GM19351 (cell line): ENCODE data around the gene NTRK1.

ENCODE experiments used
- ATAC-seq: cut with Tn5 transposase; IDR thresholded peaks from one replicate; pipeline ENCODE4 v1.9.1; 2021; ENCODE audit warnings: mild to moderate bottlenecking, moderate library complexity; ENCODE audit not compliant: unreplicated experiment

NTRK1 gene

DNA sequence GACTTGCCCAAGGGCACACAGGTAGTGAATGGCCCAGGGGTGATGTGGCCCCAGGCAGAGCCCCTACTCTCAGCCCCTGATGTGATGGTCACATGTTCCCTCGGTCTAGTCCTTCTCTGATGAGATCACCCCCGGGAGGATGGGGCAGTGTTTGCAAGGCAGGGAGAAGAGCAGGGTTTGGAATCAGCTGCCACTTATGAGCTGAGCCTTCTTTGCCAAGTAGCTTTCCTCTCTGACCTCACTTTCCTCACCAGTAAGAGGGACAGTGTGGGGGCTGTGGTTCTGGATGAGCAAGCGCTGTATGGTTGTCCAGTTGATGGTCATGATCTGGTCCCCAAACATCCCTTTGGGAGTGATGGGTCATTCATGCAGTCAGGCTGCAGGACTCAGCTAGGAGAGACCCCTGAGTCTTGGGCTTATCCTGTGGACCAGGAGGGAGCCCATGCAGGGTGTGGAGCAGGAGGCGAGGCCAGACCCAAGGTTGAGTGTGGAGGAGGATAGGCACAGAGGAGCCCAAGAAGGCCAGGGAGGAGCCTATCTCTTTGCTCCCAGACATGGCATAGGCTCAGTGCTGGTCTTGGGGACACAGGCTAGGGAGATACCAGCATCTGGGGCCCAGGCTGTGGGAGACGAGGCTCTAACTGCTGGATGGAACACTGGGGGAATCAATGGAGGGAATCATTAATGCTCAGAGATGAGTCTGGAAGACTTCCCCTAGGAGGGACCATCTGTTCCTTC is 16.9 kb downstream of the NTRK1 start:
- ATAC-seq: no peak

GRCh38 chr1:156879876-156880275 is 19.2 kb downstream of the NTRK1 start:
- no peak for ATAC-seq

DNA sequence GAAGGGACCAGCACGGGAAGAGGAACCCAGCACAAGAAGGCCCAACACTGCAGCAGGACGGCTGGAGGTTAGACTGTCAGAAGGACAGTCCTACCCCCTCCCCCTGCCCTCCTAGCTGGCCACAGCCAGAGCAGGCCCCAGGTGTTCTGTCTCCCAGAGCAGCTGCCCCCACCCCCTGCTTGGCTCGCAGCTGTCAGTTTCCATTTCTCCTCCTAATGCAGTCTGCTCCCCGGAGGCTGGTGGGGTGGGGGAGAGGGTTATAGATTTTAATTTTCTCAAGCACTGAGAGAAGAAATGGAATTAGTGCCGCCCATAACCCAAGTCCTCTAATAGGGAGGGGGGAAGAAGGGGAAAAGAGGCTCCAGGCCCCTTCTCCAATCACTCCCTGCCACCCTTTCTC is 19.8 kb downstream of the NTRK1 start:
- no peak for ATAC-seq

DNA sequence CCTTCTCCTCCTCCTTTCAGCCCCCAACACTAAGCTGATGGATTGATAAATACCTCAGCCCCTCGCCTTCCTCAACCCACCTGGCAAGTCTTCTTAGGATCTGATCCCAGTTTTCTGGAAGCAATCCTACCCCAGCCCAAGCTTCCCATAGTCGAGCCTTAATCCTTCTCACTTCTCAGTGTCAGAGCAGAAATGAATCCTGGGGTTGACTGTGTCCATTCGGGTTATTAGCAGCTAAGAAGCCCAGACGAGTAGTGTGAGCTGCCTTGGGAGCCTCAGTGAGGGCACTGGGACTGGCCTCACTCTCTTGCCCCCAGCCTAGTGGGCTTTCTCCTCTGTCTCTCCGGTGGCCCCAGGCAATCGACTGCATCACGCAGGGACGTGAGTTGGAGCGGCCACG is 20.4 kb downstream of the NTRK1 start:
- no peak for ATAC-seq

DNA sequence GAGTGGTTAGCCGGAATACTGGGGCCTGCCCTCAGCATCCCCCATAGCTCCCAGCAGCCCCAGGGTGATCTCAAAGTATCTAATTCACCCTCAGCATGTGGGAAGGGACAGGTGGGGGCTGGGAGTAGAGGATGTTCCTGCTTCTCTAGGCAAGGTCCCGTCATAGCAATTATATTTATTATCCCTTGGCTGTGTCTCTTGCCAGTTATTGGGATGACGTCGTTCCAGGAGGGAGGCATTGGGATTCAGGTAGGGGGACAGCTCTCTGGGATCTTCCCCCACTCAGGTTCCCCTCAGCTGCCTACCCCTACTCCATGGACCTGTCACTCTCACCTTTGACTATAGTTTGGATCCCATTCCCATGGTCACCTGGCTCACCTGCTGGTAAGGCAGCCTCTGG is 21.0 kb downstream of the NTRK1 start:
- no peak for ATAC-seq

DNA sequence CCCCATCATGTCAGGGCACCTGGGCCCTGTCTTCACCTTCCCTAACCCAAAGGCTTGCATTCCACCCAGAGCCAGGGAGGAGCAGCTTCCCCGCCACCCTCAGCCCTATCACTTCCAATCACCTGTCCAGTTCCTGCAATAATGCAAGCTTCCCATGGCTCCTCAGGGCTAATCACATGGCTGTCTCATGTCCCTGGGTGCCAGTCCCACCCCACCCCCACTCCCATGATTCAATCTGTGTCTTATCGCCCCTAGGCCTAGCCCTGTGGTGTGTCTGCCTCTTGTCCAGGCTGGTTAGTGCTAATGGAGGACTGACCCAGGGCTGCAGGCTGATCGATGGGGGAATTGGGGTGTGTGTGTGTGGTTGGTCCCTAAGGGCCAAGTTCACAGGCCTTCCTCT is 21.9 kb downstream of the NTRK1 start:
- ATAC-seq: no peak

DNA sequence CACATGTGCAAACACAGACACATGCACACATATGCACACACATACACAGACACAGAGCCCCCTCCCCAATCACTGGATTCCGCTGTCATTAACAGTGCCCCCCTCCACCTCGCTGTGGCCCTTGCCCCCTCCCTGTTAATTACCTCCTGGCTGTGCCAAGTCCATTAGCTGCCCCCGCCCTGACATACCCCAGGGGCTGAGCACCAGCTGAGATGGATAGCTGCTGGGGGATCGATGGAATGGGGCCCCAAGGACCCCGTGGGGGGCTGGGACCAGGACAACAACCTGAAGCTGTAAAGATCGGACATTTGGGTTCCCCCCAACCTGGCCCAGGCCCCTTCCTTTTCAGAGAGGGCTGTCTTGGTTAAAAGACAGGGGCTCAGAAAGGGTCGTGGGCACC is 23.3 kb downstream of the NTRK1 start:
- no peak for ATAC-seq

GRCh38 chr1:156884560-156885184 is 24.0 kb downstream of the NTRK1 start:
- ATAC-seq: no peak

GRCh38 chr1:156885314-156885713 is 24.6 kb downstream of the NTRK1 start:
- ATAC-seq: no peak

GRCh38 chr1:156885880-156886355 is 25.3 kb downstream of the NTRK1 start:
- no peak for ATAC-seq

GRCh38 chr1:156886583-156887281 is 26.1 kb downstream of the NTRK1 start:
- ATAC-seq: no peak

DNA sequence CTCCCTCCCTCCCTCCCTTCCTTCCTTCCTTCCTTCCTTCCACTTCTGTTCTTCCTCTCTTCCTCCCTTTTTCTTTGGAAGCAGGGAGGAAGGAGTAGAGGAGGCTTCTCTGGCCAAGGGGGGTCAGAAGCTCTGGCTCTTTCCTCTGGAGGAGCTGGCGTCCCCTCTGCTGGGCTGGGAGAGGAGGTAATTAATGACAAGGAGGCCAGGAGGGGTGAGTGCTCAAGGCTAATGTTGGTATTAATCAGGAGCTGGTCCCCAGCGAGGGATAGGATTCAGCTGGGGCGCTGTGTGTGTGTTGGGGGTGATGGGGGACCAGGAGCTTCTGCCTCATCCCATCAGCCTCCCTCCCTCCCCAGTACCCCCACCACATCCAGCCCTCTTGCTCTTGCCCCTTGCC is 26.7 kb downstream of the NTRK1 start:
- no peak for ATAC-seq

DNA sequence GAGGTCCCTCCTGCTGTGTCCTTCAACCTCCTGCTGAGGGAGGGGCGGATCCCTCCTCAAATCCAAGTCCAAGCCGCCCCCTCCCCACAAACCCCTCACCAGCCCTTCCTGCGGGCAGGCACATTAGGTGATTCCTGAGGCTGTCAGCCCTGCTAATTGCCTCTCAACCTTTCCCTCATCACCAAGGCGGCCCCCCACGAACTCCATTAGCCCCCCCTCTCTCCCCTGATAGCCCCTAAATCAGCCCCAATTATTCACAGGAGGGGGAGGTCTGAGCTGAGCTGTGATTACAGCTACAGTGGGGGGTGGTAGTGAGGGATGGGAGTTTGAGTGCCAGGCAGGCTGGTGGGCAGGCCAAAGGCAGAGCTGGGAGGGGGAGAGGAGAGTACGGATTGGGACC is 27.1 kb downstream of the NTRK1 start:
- ATAC-seq: no peak

DNA sequence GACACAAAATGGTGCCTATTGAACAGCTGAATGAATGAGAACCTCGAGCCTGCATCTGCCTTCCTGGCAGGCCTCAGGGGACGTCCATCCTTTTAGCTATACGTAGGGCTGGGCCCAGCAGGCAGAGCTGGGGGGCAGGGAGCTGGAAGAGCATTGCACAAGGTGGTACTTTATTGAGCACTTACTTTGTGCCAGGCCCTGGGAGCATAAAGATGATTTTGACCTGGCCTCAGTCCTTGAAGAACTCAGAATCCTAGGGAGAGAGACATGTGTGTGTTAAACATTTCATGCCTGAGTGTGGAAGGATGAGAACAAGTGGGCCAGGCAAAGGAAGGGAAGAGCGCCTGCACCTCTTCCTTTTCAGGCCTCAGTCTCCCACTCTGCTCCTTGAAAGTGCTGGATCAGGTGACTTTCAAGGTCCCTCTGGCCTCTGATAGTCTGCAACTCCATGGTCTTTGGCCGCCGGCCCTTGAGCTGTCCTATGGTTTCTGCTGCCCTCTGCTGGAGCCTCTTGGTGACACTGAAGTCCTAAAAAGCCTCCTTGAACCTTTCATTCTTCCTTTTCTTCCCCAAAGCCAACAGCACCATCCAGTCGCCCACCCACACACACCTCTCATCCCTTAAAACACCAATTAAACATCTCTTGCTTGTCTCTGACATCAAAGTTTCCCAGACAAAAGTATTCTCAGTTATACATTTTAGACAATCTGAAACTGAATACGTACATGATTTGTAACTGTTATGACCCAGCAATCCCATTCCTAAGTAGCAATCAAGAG is 29.3 kb downstream of the NTRK1 start:
- ATAC-seq: no peak

DNA sequence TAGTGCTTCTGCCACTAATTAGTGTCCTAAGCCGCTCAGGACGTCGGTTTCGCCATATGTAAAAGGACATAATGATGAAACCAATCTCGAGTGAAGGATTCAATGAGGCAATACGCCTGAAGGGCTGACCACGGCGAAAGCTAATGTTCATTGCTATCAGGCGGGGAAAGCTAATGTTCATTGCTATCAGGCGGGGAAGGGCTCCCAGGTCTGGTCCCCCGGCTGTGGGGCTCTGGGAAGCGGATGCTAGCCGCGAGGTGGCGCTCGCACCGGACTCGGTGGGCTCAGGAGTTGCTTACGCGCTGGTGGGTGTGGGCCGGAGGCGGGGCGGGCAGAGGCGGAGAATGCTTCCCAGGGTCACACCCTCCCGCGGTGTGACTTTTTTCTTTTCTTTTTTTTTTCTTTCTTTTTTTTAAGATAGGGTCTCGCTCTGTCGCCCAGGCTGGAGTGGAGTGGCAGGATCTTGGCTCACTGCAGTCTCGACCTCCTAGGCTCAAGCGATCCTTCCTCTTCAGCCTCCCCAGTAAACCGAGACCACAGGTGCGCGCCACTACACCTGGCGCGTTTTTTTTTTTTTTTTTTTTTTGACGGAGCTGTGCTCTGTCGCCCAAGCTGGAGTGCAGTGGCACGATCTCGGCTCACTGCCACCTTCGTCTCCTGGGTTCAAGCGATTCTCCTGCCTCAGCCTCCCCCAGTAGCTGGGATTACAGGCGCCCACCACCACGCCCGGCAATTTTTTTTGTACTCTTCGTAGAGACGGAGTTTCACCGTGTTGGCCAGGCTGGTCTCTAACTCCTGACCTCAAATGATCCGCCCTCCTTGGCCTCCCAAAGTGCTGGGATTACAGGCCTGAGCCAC is 31.8 kb downstream of the NTRK1 start:
- no peak for ATAC-seq

- ATAC-seq: no peak
Measured at GRCh38 chr1:156893048-156893953, 32.6 kb downstream of the NTRK1 start, which contains the start of gene PEAR1. Gene PEAR1, plus strand, starts transcription at chr1:156893718. Its CDS starts 10,209 bp downstream, at chr1:156903927.

DNA sequence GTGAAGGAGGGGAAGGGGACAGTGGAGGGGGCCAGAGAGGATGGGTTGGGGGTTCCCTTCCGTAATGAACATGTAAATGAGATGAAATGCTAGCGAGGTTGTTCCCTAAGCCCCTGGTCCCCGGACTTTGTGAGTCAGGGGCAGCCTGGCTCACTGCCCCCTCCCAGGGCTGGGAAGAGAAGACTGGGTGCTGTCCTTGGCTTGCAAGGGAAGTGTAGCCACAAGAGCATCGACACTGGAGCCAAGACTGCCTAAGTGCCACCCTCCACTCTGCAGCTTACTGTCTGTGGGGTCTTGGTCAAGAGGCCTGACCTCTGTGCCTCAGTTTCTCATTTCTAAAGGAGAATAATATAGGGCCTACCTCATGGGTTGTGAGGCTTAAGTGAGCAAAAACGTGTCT is 33.3 kb downstream of the NTRK1 start:
- no peak for ATAC-seq

DNA sequence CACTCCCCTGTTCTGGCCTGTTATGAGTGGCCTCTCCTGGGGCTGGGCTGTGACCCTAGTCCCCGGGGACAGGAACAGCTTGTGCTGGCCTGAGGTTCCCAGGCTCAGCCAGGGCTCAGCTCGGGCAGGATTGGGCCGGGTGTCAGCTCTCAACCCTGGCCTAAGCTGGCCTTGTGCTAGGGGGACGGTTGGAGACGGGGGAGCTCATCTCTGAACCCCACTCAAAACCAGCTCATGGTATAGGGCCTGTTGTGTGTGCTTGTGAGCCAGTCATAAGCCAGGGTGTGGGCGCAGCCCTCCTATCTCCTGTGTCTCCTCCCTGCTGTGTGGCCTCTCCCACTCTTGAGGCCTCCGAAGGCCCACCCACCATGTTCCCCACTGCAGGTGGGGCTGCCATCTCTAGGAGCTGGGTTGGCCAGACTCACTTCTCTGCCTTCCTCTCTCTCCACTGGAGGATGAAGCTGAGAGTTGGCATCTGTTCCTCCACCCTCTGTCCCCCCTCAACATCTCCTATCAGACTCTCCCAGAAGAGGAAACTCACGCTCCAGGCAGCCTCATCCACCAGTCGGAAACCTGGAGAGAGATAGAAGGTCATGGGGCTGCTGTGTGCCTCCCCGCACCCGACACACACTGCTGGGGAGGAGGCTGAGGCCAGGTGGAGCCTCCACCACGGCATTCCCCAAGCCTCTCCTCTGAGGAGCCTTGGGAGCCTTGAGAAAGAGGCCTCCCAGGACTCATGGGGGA is 34.2 kb downstream of the NTRK1 start:
- no peak for ATAC-seq

GRCh38 chr1:156895455-156895812 is 34.8 kb downstream of the NTRK1 start:
- ATAC-seq: no peak
